Right ventricle myocardium superior (tissue), 1 donor: Measurements from ENCODE around the gene SEPTIN10. TPM values are rescaled to one million over a fixed set of nuclear protein-coding genes. Genes with fewer than 3 reads are reported as not detected.

ENCODE experiments used
- total RNA-seq: library from RNA; stranded (reverse); fragmentation: NEBNext Ultra II Directional; extraction: Animal tissue kit (Norgen Biotek cat#: 25700); gene quantifications from one replicate; pipeline ENCODE4 v1.2.1, GENCODE V29; 2021
- donor health status: DM: no; HTN: yes; CAD: no; lungs with severe emphysema.

Gene SEPTIN10
- total RNA-seq, 1 donor from 2014 or later: 49.3 TPM

Other genes with a start within 250 kb of the SEPTIN10 start
- 2.7 TPM for gene SOWAHC, start 398 bp upstream of the SEPTIN10 start, total RNA-seq
- 35.9 TPM for gene RGPD5, start 180.3 kb upstream of the SEPTIN10 start, total RNA-seq